GM19395 (cell line): ENCODE data around the gene TMEM121B.
A peak's percentile ranks its signal among the peaks of the same experiment; 100 is the strongest.

Experiments used
- ATAC-seq: cut with Tn5 transposase; IDR thresholded peaks from one replicate; pipeline ENCODE4 v1.9.1; 2021; ENCODE audit warnings: mild to moderate bottlenecking, moderate library complexity; ENCODE audit not compliant: unreplicated experiment

Gene TMEM121B

GRCh38 chr22:17095538-17095937 is 25.6 kb downstream of the TMEM121B start:
- no peak for ATAC-seq

GRCh38 chr22:17093081-17093480 is 28.1 kb downstream of the TMEM121B start:
- ATAC-seq, result no peak

GRCh38 chr22:17091851-17092250 is 29.3 kb downstream of the TMEM121B start:
- ATAC-seq, result no peak

GRCh38 chr22:17090550-17090949 is 30.6 kb downstream of the TMEM121B start:
- ATAC-seq, result no peak

GRCh38 chr22:17087498-17088131 is 33.5 kb downstream of the TMEM121B start:
- ATAC-seq, result peak; percentile 60

- no peak for ATAC-seq
These were observed 34.2 kb downstream of the TMEM121B start for GRCh38 chr22:17086788-17087497.

- no peak for ATAC-seq
These were observed 34.9 kb downstream of the TMEM121B start for GRCh38 chr22:17086296-17086695.

GRCh38 chr22:17085277-17086181 is 35.6 kb downstream of the TMEM121B start:
- peak; percentile 7 for ATAC-seq

- ATAC-seq, result peak; percentile 83
These were observed 36.4 kb downstream of the TMEM121B start, which contains the start of gene IL17RA for GRCh38 chr22:17084554-17085276. IL17RA (plus strand) TSS chr22:17085000; CDS start chr22:17085092, 92 bp downstream.

GRCh38 chr22:17083811-17084441 is 37.2 kb downstream of the TMEM121B start:
- no peak for ATAC-seq

GRCh38 chr22:17083255-17083654 is 37.9 kb downstream of the TMEM121B start:
- ATAC-seq, result no peak

GRCh38 chr22:17079572-17079971 is 41.6 kb downstream of the TMEM121B start:
- ATAC-seq, result no peak

GRCh38 chr22:17077255-17077654 is 43.9 kb downstream of the TMEM121B start:
- no peak for ATAC-seq

- no peak for ATAC-seq
These were observed 46.5 kb downstream of the TMEM121B start for GRCh38 chr22:17074648-17075002.

GRCh38 chr22:17072877-17073276 is 48.3 kb downstream of the TMEM121B start:
- ATAC-seq, result no peak
